Adrenal gland (tissue), 12 donors: ENCODE measurements around the gene PSMG1. TPM values are rescaled to one million over a fixed set of nuclear protein-coding genes. Genes with fewer than 3 reads are reported as not detected.

Experiments
- DNase-seq, 7 donors: peaks; one replicate each; pipeline ENCODE4 v3.0.0-alpha.2; 2019 to 2020
- H3K27ac ChIP-seq, 5 donors: fragments of 200-600 bp; sonication (generic) in 4 of 5; 1 replicate in 3 of 5; 2 replicates in 2 of 5; pipeline versions ENCODE4 v1.5.1 to v1.8.0; 2016 to 2020; ENCODE audit warnings: mild to moderate bottlenecking in 1 of 5
- H3K27me3 ChIP-seq: fragments of 200-600 bp; 2 replicates; pipeline ENCODE4 v1.8.0; 2021
- H3K36me3 ChIP-seq, 2 donors: fragments of 200-600 bp; replicated peaks in 1 of 2; 1 replicate in 1 of 2; 2 replicates in 1 of 2; pipeline versions ENCODE4 v1.5.1 to v1.8.0; 2018 to 2022
- H3K4me1 ChIP-seq, 2 donors: fragments of 200-600 bp; replicated peaks in 1 of 2; 1 replicate in 1 of 2; 2 replicates in 1 of 2; pipeline versions ENCODE4 v1.5.1 to v1.8.0; 2018 to 2021
- H3K4me3 ChIP-seq, 4 donors: fragments of 200-600 bp; sonication (generic) in 3 of 4; one replicate each; pipeline ENCODE4 v1.5.1; 2016 to 2018
- H3K9me3 ChIP-seq, 3 donors: fragments of 200-600 bp; sonication (generic) in 1 of 3; replicated peaks in 1 of 3; 1 replicate in 2 of 3; 2 replicates in 1 of 3; pipeline versions ENCODE4 v1.5.1 to v1.8.0; 2016 to 2021
- POLR2A ChIP-seq, 2 donors: fragments of 450-650 bp; IDR thresholded peaks; one replicate each; pipeline ENCODE4 v1.6.1; 2017; ENCODE audit warnings: antibody characterized with exemption in 2 of 2, mild to moderate bottlenecking in 2 of 2, moderate library complexity in 1 of 2
- WGBS, 4 donors: extraction: QIAGEN DNeasy Blood & Tissue Kit in 2 of 4; methylation state at CpG; one replicate each; pipeline versions ENCODE4 v1.1.5 to v1.1.7; 2013 to 2017; 5-methylcytosine and 5-hydroxymethylcytosine counted together
- intact Hi-C, 2 donors: fragments of 100-400 bp; cut with DNase I; formaldehyde crosslinking; loops; one replicate each; pipeline versions ENCODE4 v1.14.1 to v1.15.0; 2022 to 2023
- polyA plus RNA-seq, 3 donors: library from polyadenylated mRNA; stranded (reverse); fragments of 200-250 nt in 2 of 3; fragments of 350-450 nt in 1 of 3; fragmentation: Illumina TruSeq in 1 of 3; extraction: RNeasy Lipid Tissue Mini Kit (QIAGEN cat#74804) in 1 of 3; gene quantifications; one replicate each; pipeline ENCODE4 v1.2.3, GENCODE V29; 2013 to 2014
- total RNA-seq, 9 donors: library from RNA; depleted of rRNA in 4 of 9; stranded (reverse); fragments of >200 nt in 4 of 9; fragments of 120-200 nt in 1 of 9; fragmentation: NEBNext Ultra II Directional in 1 of 9; extraction: Animal tissue kit (Norgen Biotek cat#: 25700) in 1 of 9; gene quantifications; one replicate each; pipeline versions ENCODE4 v1.1.0 to v1.2.4, GENCODE V29; 2013 to 2023
- TF ChIP-seq, protein P1 (sequence below), 6 experiments: fragments of 450-650 bp in 4 of 6; fragments of 200-600 bp in 2 of 6; sonication (generic) in 1 of 6; IDR thresholded peaks; 1 replicate in 5 of 6; 2 replicates in 1 of 6; pipeline versions ENCODE4 v1.5.1 to v1.8.0; 2016 to 2021; ENCODE audit warnings: antibody characterized with exemption in 6 of 6, mild to moderate bottlenecking in 2 of 6, moderate library complexity in 1 of 6
- donor health status: healthy with polysubstance abuse.
- donor health status: Bipolar disorder and iron deficiency.
- donor health status: DM: yes; HTN: yes; CAD: no.
- donor health status: DM: no; HTN: no; CAD: no.
- donor health status: DM: no; HTN: no; CAD: no.
- donor health status: DM: yes; HTN: yes; CAD: no.

The PSMG1 gene
- total and polyA plus RNA-seq, 12 donors: 19.0 to 104 (median 37.3) TPM

DNA sequence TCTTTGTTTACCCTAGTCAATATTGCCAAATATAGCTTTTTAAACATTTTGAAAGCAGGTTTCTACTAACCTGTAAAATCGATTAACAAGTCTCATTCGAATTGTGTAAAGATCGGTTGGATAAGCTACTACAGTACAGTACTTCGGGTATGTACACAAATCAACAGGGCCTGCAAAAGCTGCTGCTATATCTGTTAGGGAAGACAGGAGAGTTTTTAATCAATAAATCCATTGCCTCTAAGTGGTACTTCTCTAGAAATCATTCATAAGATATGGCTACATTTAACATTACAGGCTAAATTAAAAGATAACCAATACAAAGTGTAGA, 34.8 kb upstream of the PSMG1 start:
- H3K9me3 ChIP-seq: no peaks in the 10 kb centered on the region
- intact Hi-C loops: no loop called here
- no peak for DNase-seq
- H3K27ac ChIP-seq: no peak overlapping the region
- H3K4me1 ChIP-seq: no peaks in the 10 kb centered on the region
- H3K4me3 ChIP-seq: no peak overlapping the region
- TF ChIP-seq POLR2A (IDR thresholded peaks at IDR 0.05): no peak
- TF ChIP-seq, protein P1, sequence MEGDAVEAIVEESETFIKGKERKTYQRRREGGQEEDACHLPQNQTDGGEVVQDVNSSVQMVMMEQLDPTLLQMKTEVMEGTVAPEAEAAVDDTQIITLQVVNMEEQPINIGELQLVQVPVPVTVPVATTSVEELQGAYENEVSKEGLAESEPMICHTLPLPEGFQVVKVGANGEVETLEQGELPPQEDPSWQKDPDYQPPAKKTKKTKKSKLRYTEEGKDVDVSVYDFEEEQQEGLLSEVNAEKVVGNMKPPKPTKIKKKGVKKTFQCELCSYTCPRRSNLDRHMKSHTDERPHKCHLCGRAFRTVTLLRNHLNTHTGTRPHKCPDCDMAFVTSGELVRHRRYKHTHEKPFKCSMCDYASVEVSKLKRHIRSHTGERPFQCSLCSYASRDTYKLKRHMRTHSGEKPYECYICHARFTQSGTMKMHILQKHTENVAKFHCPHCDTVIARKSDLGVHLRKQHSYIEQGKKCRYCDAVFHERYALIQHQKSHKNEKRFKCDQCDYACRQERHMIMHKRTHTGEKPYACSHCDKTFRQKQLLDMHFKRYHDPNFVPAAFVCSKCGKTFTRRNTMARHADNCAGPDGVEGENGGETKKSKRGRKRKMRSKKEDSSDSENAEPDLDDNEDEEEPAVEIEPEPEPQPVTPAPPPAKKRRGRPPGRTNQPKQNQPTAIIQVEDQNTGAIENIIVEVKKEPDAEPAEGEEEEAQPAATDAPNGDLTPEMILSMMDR (IDR thresholded peaks at IDR 0.05): no peak
- no peaks in the 10 kb centered on the region for H3K27me3 ChIP-seq
- WGBS, 4 donors: 94 to 97% (median 96%) methylated on average over 4 of the region's 4 CpGs
- peaks cover 0 to 43% of the 10 kb centered on the region in 2 donors for H3K36me3 ChIP-seq

DNA sequence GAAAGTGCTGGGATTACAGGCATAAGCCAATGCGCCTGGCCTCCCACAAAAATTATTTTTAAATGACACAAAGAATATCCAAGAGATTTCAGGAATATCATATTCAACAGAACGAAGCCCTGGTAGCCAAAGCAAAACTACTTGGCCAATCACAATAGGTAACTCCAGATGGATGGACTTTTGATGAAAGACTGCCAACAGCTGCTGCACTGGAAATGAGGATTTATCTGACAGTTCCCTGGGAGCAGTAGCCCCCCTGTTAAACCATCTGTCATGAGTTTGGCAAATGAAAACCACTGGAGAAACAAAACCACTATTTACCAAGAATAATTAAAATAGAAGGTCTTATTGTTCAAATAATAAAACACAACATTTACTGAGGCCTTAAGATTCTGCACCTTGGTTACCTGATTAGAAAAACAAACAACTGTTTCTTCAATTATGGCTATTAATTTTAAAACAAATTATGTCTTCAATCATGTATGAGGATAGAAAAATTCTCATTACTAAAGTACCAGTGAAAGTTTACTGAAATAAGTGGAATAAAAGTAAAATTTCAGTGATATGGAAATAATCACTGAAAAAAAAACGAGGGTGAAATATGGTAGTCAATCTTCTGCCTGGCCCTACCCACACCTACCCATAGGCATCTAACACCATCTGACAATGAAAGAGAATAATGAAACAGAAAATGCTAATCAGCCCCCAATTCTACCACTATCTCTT, 34.3 kb upstream of the PSMG1 start:
- peaks cover 0 to 43% of the 10 kb centered on the region in 2 donors for H3K36me3 ChIP-seq
- H3K27me3 ChIP-seq: no peaks in the 10 kb centered on the region
- DNase-seq: no peak
- WGBS, 4 donors: 90 to 94% (median 94%) methylated on average over 3 of the region's 3 CpGs
- intact Hi-C loops: no loop called here
- H3K4me3 ChIP-seq: no peak overlapping the region
- H3K4me1 ChIP-seq: no peaks in the 10 kb centered on the region
- TF ChIP-seq POLR2A (IDR thresholded peaks at IDR 0.05): no peak
- TF ChIP-seq, protein P1 (IDR thresholded peaks at IDR 0.05): no peak
- no peak overlapping the region for H3K27ac ChIP-seq
- no peaks in the 10 kb centered on the region for H3K9me3 ChIP-seq

DNA sequence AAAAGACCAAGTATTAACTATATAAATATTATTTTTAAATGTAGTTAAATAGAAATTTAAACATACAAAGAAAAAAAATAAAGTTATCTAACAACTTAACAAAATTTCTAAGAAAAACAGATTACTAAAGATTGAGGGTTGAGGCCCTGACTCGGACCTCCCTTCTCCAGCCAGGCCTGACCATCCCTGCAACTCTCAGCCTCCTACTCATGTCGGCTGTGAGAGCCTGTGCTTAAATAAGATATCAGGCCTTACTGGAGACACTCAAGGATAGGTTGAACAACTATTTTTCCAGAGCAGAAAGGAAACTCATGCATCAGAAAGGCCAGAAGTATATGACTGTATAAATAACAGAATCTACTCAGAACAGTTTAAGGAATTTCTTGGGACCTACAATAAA, 33.0 kb upstream of the PSMG1 start:
- WGBS, 4 donors: 83 to 92% (median 88%) methylated on average over 2 of the region's 2 CpGs
- intact Hi-C loops: no loop called here
- no peaks in the 10 kb centered on the region for H3K4me1 ChIP-seq
- no peaks in the 10 kb centered on the region for H3K9me3 ChIP-seq
- no peak overlapping the region for H3K4me3 ChIP-seq
- H3K36me3 ChIP-seq: peaks cover 0 to 45% of the 10 kb centered on the region in 2 donors
- no peak overlapping the region for H3K27ac ChIP-seq
- DNase-seq: no peak
- no peak for TF ChIP-seq POLR2A (IDR thresholded peaks at IDR 0.05)
- TF ChIP-seq, protein P1 (IDR thresholded peaks at IDR 0.05): no peak
- no peaks in the 10 kb centered on the region for H3K27me3 ChIP-seq

DNA sequence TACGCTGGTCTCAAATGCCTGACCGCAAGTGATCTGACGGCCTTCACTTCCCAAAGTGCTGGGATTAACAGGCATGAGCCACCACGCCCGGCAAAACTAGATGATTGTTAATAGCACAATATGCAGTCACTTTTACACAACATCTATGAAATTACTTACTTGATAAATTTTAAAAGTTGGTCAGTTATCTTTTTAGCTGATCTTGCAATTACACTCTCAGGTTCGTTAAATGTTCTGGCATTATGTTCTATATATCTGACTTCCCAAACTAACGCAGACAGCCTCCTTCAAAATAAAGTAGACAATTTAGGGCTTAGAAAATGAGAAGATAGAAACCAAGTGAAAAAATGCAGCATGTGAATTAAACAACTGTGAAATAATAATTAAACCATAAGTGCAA, 31.8 kb upstream of the PSMG1 start:
- Histone ChIP-seq H3K4me1 (no peaks in the 10 kb centered on the region), H3K4me3 (no peak overlapping the region), H3K27ac (no peak overlapping the region), H3K36me3 (peaks cover 0 to 48% of the 10 kb centered on the region in 2 donors), H3K27me3 (no peaks in the 10 kb centered on the region), H3K9me3 (no peaks in the 10 kb centered on the region)
- no peak for TF ChIP-seq POLR2A (IDR thresholded peaks at IDR 0.05)
- TF ChIP-seq, protein P1 (IDR thresholded peaks at IDR 0.05): no peak
- 94 to 98% (median 97%) methylated on average over 7 of the region's 7 CpGs for WGBS, 4 donors
- intact Hi-C loops: no loop called here
- no peak for DNase-seq
